ENCODE results near the gene TH. TPM values are rescaled to one million over a fixed set of nuclear protein-coding genes. Genes with fewer than 3 reads are reported as not detected.

The TH gene
- total and polyA plus RNA-seq, 7 donors = 0.17 TPM; not detected in 6

- H3K9me3 ChIP-seq = no peaks in the 10 kb centered on the region
- no peaks in the 10 kb centered on the region for H3K4me1 ChIP-seq
- TF ChIP-seq CTCF (IDR thresholded peaks at IDR 0.05) (no peak), POLR2A (IDR thresholded peaks at IDR 0.05) (no peak), EP300 (IDR thresholded peaks at IDR 0.05) (no peak), POLR2AphosphoS5 (IDR thresholded peaks at IDR 0.05) (no peak)
- no peaks in the 10 kb centered on the region for H3K36me3 ChIP-seq
- no peaks in the 10 kb centered on the region for H3K27me3 ChIP-seq
- DNase-seq = peak; percentile 52
- intact Hi-C loops (cut with DNase I) = no loop called here
- H3K27ac ChIP-seq = no peak overlapping the region
- no peak overlapping the region for H3K4me3 ChIP-seq
- WGBS, 2 donors = 16 to 66% methylated on average over 10 of the region's 10 CpGs
Measured at GRCh38 chr11:2202900-2203439, 31.4 kb upstream of the TH start.

DNA sequence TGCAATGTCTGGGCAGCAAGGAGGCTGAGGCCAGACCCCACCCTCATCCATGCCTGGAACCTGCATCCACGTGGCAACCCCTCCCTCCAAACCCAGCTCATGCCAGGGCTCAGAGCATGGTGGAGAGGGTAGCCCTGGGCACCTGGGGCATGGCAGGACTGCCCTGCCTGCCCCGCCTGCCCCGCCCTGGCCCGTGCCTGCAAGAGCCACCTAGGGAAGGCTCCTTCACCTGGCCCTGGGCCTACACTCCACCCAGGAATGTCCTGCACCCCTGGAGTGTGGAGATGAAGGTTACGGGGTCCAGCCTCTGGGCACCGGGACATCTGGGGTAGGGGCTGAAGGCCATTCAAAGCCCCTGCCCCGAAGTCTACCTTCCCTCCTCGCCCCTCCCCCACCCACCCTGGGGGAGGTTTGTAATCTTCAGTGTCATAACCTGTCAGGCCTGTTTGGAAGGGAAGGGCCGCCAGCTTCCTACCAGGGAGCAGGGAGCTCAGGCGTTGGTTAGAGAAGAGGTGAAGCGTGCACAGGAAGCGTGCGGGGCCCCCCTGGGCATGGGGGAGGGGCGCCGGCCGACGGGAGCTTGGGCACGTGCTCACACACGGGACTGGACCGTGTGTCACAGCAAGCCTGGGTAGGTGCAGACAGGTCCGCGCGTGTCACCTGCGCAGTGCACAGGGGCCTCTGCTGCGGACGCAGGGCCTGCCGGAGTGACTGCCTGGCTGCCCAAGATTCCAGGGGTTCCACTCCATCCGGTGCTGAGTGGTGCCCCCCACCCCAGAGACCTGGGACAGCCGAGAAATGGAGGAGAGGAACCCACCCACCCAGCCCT is 30.7 kb upstream of the TH start:
- DNase-seq = peak; percentile 52

DNA sequence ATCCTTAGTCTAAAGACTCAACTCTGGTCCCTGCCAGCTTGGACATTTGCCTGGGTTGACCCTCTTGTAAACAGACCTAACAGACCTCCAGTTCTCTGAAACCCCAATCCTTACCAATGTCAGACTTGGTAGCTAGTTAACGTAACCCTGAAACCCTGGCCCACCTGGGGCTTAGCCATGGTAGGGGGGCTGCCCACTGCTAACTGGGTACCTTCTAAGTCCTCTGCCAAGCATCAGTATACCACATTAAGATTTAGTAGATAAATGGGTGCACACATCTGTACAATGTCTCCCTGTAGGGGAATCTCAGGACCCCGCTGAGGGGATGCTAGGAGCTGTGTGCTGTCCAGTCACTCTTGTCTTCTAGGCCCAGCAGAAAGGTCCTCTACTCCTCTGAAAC is 29.9 kb upstream of the TH start:
- no peak for TF ChIP-seq EP300 (IDR thresholded peaks at IDR 0.05)
- no peak for TF ChIP-seq POLR2AphosphoS5 (IDR thresholded peaks at IDR 0.05)
- TF ChIP-seq CTCF (IDR thresholded peaks at IDR 0.05) = no peak
- TF ChIP-seq POLR2A (IDR thresholded peaks at IDR 0.05) = no peak
- H3K27me3 ChIP-seq = no peaks in the 10 kb centered on the region
- 71% methylated on average over 2 of the region's 2 CpGs for WGBS, 2 donors
- DNase-seq = no peak
- H3K4me3 ChIP-seq = no peak overlapping the region
- intact Hi-C loops (cut with DNase I) = no loop called here
- no peaks in the 10 kb centered on the region for H3K4me1 ChIP-seq
- H3K36me3 ChIP-seq = no peaks in the 10 kb centered on the region
- H3K27ac ChIP-seq = no peak overlapping the region
- H3K9me3 ChIP-seq = no peaks in the 10 kb centered on the region

More for the DNA sequence above, 30.7 kb upstream of the TH start:
- H3K27ac ChIP-seq = no peak overlapping the region
- intact Hi-C loops (cut with DNase I) = no loop called here
- H3K36me3 ChIP-seq = no peaks in the 10 kb centered on the region
- H3K27me3 ChIP-seq = no peaks in the 10 kb centered on the region
- TF ChIP-seq EP300 (IDR thresholded peaks at IDR 0.05) (no peak), CTCF (IDR thresholded peaks at IDR 0.05) (no peak), POLR2AphosphoS5 (IDR thresholded peaks at IDR 0.05) (no peak), POLR2A (IDR thresholded peaks at IDR 0.05) (no peak)
- H3K9me3 ChIP-seq = no peaks in the 10 kb centered on the region
- H3K4me1 ChIP-seq = no peaks in the 10 kb centered on the region
- WGBS, 2 donors = 10 to 52% methylated on average over 29 of the region's 29 CpGs
- no peak overlapping the region for H3K4me3 ChIP-seq

DNA sequence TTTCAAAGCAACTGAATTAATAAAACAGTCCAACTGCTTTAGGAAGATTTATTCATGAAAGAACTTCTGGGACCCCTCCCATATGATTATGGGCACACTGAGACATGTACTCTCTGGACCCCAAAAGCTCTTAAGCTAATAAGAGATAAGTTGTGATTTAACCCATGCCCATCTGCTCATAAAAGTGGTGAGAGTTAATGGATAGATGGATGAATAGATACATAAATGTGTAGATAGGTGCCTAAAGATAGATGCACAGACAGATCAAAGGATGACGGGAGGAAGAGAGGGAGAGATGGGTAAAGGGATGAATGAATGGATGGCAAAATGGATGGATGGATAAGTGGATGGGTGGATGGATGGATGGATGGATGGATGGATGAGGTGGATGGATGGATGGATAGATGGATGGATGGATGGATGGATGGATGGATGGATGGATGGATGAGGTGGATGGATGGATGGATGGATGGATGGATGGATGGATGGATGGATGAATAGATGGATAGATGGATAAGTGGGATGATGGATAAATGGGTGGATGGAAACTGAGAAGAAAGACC is 29.4 kb upstream of the TH start:
- H3K27me3 ChIP-seq = no peaks in the 10 kb centered on the region
- 90 to 95% methylated on average over 1 of the region's 1 CpG for WGBS, 2 donors
- no peak overlapping the region for H3K27ac ChIP-seq
- no peaks in the 10 kb centered on the region for H3K4me1 ChIP-seq
- H3K9me3 ChIP-seq = no peaks in the 10 kb centered on the region
- no peak overlapping the region for H3K4me3 ChIP-seq
- H3K36me3 ChIP-seq = no peaks in the 10 kb centered on the region
- no peak for DNase-seq
- TF ChIP-seq POLR2AphosphoS5 (IDR thresholded peaks at IDR 0.05) (no peak), EP300 (IDR thresholded peaks at IDR 0.05) (no peak), CTCF (IDR thresholded peaks at IDR 0.05) (no peak), POLR2A (IDR thresholded peaks at IDR 0.05) (no peak)
- intact Hi-C loops (cut with DNase I) = no loop called here
